Astrocyte (in vitro differentiated cells and primary cell): Measurements from ENCODE around the gene TMEM9.

Source experiments
- CTCF ChIP-seq: IDR thresholded peaks from 2 replicates; pipeline ENCODE4 v1.5.1; 2011; ENCODE audit warnings: low read depth, mild to moderate bottlenecking, inconsistent platforms, low read length, moderate library complexity; ENCODE audit not compliant: insufficient read depth
- EZH2 ChIP-seq: IDR thresholded peaks from 2 replicates; pipeline ENCODE4 v1.6.1; 2012; ENCODE audit warnings: mild to moderate bottlenecking, low read length, inconsistent platforms; ENCODE audit not compliant: insufficient read depth

GRCh38 chr1:201183753-201184152 is 29.5 kb upstream of the TMEM9 start:
- no peak for TF ChIP-seq EZH2
- no peak for TF ChIP-seq CTCF
